GM21447 (cell line): Measurements from ENCODE around the gene MAPK4.

Source experiments
- ATAC-seq: cut with Tn5 transposase; IDR thresholded peaks from one replicate; pipeline ENCODE4 v1.9.1; 2021; ENCODE audit not compliant: unreplicated experiment

The MAPK4 gene

DNA sequence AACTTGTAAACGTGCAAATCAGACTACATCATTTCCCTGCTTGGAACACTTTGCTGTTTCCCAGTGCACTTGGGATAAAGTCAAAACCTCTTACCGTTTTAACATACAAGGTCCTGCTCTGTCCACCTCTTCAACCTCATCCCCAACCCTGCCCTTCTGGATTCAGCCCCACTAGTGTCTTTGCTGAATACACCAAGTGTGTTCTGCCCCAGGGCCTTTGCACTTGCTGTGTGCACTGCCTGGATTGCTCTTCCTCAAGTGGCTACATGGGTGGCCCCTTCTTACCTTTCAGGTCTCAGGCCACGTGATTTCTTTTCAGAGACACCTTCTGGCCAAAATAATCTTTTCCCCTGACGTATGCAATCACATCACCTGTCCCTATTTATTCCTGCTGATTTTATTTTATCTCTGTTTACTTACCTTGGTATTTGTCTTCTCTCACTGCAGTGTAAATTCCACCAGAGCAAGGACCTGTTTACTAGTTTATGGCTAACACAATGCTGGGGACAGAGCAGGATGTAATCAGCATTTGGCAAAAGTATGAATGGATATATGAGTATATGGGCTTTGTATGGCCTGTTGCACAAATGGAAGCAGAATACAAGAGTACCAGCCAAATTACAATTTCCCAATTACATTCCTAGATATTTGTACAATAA, 63.9 kb downstream of the MAPK4 start:
- no peak for ATAC-seq

- ATAC-seq = no peak
Observed at GRCh38 chr18:50624981-50625380, 65.1 kb downstream of the MAPK4 start.

GRCh38 chr18:50626317-50626716, 66.4 kb downstream of the MAPK4 start:
- no peak for ATAC-seq

- ATAC-seq = no peak
Observed at GRCh38 chr18:50627594-50628532, 68.0 kb downstream of the MAPK4 start.

DNA sequence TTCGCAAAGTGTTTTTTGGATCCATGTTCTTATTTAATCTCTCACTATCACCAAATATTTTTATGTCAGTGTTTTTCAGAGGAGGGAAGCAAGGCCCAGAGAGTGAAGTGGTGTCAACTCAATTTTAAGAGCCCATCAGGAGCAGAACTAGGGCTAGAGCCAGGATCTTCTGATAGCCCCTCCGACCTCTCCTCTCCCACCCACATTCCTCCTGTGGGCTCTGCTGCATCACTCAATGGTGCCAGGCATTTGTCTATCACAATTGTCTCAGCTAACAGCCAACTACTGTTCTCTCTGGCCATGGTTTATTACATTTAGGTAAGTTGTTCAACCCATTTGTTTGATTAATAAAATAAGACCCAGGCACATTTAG, 68.6 kb downstream of the MAPK4 start:
- no peak for ATAC-seq

- no peak for ATAC-seq
Observed at GRCh38 chr18:50629148-50629631, 69.3 kb downstream of the MAPK4 start.

DNA sequence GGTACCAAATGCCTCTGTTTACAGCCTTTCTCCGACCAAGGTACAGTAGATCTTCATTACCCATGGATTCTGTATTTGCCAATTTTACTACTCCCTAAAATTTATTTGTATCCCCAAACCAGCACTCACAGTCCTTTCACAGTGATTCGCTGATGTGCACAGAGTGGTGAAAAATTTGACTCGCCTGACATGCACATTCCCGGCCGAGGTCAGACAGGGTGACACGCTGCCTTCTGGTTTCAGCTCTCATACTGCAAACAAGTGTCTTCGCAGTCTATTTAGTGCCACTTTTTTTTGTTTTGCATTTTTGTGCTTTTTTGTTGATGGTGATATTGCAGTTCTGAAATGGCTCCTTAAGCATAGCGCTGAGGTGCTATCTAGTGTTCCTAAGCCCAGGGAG, 71.0 kb downstream of the MAPK4 start:
- ATAC-seq = no peak

DNA sequence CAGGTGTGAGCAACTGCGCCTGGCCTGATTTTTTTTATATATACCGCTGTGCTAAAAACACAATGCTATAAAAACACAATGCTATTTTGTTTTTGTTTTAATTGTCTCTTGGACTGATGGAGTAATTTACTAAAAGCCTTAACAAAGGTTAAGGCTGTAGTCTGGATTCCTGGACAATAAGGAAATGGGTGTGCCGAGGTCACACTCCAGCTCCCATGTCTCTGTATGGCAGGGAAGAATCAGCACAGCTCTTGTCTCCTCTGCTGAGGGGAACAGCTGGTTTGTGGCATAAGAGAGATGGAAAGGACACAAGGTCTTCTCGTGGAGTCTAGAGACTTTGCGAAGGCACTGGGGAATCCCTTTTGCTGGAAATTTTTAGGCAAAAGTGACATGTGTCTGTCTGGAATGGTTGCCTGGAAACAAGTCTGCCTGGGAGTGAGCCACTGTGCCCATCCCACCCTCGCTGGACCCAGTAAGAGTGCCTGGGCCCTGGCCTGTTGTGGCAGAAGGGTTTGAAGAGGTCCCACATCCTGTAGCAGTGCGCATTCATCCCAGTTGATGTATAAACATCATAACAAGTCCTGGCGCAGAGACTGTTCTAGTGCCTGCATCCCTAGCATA, 73.1 kb downstream of the MAPK4 start:
- no peak for ATAC-seq

- no peak for ATAC-seq
Observed at GRCh38 chr18:50633992-50634391, 74.1 kb downstream of the MAPK4 start.

GRCh38 chr18:50636366-50637057, 76.6 kb downstream of the MAPK4 start:
- no peak for ATAC-seq

DNA sequence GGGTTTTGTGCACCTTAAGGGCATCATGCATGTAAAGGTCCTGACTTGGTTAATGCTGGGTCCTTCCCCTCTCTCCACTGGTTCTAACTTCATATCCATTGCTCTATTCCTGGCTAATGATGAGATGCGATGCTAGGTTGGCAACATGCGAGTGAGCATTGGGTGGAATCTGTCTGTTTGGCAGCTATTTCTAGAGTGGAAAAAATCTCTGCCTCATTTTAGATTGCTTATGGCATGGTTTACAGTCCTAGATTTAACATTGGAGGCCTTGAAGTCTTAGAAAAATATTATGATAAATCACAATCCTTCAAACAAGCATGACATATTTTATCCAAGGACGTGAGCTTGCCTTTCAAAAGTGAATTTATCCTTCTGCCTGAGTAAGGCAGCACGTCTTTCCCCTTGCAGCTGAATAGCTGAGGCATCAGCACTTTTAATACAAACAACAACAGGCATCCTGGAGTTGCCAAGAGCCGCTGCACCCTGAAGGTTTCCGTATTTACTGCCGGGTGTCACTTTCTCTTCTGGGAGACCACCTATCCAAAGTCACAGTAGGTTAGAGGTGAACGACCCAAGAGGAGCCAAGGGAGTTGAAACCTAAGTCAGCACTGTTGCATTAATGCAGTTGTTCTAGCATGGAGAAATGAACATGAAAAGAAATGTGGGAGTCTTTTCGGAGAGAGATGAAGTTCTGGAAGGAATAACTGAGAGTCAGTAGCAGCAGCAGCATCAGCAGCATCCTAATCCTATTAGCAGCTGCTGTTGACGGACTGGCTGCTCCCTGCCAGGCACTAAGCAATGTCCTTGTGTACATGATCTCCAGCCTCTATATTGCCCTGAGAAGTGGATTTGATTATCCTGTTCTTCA, 78.4 kb downstream of the MAPK4 start:
- no peak for ATAC-seq

DNA sequence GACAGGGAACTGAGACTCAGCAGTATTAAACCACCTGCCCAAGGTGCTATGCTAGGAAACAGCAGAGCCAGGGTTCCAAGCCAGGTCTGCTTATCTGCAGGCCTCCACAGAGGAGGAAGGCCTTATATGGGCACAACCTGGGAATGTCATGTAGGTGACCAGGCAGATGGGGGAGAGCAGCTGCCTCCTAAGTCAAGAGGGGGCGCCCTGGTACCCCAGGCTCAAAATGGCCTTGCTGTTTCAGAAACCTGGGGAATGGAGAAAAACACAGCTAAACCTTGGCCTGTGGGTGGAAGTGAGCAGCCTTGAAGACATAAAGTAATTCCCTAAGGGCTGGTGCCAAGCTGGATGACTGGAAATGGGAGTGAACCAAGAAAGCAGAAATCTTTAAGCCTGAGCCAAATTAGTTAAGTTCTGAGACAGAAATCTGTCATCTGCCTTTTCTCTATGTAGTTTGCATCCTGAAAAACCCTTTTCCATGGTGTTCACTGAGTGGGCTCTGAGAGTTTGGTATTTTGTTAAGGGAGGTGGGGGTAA, 79.1 kb downstream of the MAPK4 start:
- no peak for ATAC-seq

- no peak for ATAC-seq
Observed at GRCh38 chr18:50639711-50640110, 79.8 kb downstream of the MAPK4 start.

GRCh38 chr18:50642439-50642838, 82.6 kb downstream of the MAPK4 start:
- ATAC-seq = no peak

DNA sequence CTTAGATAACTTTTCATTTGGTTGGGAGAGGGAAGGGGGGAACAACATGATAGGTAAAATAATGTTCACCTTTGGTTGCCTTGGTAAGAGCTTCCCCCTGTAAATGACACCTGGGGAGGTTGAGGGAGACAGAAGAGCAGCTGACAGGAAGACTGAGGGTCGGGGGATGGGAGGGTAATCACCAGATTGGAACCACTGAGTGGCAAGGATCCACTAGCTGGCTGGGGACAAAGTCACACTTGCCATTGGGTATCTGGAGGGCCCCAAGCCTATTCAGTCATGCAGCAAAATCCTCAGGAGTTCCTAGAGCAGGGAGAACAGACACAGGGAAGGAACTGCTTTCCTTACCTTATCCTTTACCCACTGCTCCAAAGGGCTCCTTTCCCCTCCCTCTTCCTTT, 84.3 kb downstream of the MAPK4 start:
- no peak for ATAC-seq

DNA sequence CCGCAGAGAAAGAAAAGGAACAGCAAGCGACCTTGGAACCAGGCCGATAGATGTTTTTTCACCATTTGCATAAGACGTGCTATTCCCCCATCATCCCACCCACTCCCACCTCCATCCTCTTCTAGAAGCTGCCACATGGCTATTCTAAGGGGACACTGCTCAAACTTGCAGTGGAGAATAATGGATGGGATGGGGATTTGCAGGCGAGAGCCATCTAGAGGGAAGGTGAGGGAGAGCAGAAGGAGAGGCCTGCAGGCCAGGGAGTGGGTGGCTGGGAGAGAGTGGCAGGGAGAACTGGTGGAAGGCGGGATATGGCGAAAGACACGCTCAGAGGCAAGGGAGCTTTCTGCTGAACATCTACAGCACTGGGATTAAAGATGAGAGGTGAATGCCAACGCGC, 84.9 kb downstream of the MAPK4 start:
- no peak for ATAC-seq

GRCh38 chr18:50647237-50647636, 87.3 kb downstream of the MAPK4 start:
- no peak for ATAC-seq

DNA sequence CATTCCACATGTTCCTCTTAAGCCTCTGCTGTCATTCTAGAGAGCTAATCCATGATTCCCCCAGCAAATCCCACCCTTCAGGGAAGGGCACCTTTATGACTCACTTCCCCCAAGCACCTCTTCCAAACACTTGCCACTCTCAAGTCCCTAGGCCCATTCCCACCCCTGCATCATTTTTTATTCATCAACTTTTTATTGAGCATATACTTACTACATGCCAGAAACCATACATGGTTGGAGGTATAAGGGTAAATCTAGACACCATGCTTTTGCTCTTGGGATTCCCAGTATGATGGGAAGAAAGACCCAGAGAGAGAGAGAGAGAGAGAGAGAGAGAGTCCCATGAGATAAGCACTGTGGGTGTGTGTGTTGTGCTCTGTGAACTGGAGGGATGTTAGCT, 87.9 kb downstream of the MAPK4 start:
- no peak for ATAC-seq

DNA sequence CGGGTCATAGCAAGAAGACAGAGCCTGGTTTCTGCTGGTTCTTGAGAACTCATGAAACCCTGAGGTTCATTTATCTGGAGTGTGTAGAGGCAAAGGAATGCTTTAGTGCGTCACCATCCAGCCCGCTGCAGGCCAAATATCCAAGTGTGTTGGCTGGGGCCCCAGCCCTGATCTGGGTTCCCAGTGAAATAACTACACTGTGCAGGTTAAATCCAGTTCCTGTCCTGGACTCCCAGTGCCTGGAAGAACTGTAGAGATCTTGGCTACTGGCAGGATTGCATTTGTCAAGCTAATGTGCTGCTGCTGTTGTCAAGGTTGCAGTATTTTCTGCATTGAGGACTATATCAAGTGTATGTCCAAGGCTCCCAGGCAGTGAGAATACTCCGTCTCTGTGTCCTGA, 89.9 kb downstream of the MAPK4 start:
- ATAC-seq = no peak

DNA sequence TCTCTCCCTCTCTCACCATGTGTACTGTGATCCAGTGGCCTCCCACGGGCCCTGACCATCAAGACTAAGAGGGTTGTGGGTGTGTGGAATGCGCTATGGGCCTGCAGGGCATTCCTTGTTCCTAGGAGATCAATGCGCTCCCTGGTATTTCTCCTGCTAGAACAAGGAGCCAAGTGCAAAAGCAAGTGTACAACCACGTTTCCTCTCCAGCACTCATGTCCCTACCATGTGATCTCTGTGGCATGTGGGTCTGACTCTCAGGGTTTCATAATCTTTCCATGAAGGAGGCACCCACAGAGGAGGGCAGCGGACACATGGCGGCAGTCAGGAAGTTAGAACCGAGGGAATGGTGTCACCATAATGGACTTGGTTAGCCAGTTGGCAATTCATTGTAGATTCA, 91.4 kb downstream of the MAPK4 start:
- no peak for ATAC-seq
